ENCODE measurements around the gene AFAP1L2.
"Not testable (repeated sequence)": the region's sequence is repeated elsewhere in the genome, so short reads cannot be mapped to it uniquely, and the experiment has no call there.

Gene AFAP1L2

GRCh38 chr10:114356751-114357514 lies 47.4 kb downstream of the AFAP1L2 start:
- TF ChIP-seq POLR2AphosphoS5 (IDR thresholded peaks at IDR 0.05; ENCODE audit: low read depth, low read length) (no peak), TAF1 (IDR thresholded peaks at IDR 0.05; ENCODE audit: borderline replicate concordance, low read depth, low read length) (no peak), POLR2A (IDR thresholded peaks at IDR 0.05; ENCODE audit: low read depth, low read length) (no peak)
- no peak for DNase-seq (ENCODE audit: insufficient read length)
- no peak for FAIRE-seq

- TF ChIP-seq TAF1 (IDR thresholded peaks at IDR 0.05; ENCODE audit: borderline replicate concordance, low read depth, low read length) (no peak), POLR2AphosphoS5 (IDR thresholded peaks at IDR 0.05; ENCODE audit: low read depth, low read length) (no peak), POLR2A (IDR thresholded peaks at IDR 0.05; ENCODE audit: low read depth, low read length) (no peak)
- DNase-seq (ENCODE audit: insufficient read length), result no peak
- no peak for FAIRE-seq
Observed at GRCh38 chr10:114356126-114356525, 48.2 kb downstream of the AFAP1L2 start.

DNA sequence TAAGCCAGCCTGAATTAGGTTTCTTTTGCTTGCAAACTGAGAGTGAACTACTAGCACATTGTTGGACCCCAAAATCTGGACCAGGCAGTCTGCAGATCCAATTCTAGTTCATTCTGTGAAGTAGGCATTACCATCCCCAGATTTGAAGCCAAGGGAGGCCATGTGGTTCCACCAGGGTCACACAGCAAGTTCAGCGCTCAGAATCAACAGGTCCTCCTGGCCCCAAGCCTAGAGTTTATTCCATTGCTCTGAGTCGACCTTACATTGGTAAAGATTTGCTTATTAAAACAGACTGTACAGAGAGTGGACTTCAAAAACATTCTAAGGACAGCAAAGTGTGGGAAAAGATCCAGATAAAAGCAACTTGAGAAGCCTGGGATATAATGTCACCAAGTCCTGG lies 50.9 kb downstream of the AFAP1L2 start:
- no peak for TF ChIP-seq POLR2A (IDR thresholded peaks at IDR 0.05; ENCODE audit: low read depth, low read length)
- no peak for TF ChIP-seq POLR2AphosphoS5 (IDR thresholded peaks at IDR 0.05; ENCODE audit: low read depth, low read length)
- TF ChIP-seq TAF1 (IDR thresholded peaks at IDR 0.05; ENCODE audit: borderline replicate concordance, low read depth, low read length), result no peak
- DNase-seq (ENCODE audit: insufficient read length) (no peak), FAIRE-seq (no peak)

GRCh38 chr10:114352653-114353298 lies 51.5 kb downstream of the AFAP1L2 start:
- TF ChIP-seq POLR2A (IDR thresholded peaks at IDR 0.05; ENCODE audit: low read depth, low read length) (no peak), POLR2AphosphoS5 (IDR thresholded peaks at IDR 0.05; ENCODE audit: low read depth, low read length) (no peak), TAF1 (IDR thresholded peaks at IDR 0.05; ENCODE audit: borderline replicate concordance, low read depth, low read length) (no peak)
- DNase-seq (ENCODE audit: insufficient read length) (no peak), FAIRE-seq (no peak)

GRCh38 chr10:114350751-114351150 lies 53.6 kb downstream of the AFAP1L2 start:
- FAIRE-seq, result no peak
- no peak for DNase-seq (ENCODE audit: insufficient read length)
- TF ChIP-seq POLR2AphosphoS5 (IDR thresholded peaks at IDR 0.05; ENCODE audit: low read depth, low read length) (no peak), POLR2A (IDR thresholded peaks at IDR 0.05; ENCODE audit: low read depth, low read length) (no peak), TAF1 (IDR thresholded peaks at IDR 0.05; ENCODE audit: borderline replicate concordance, low read depth, low read length) (no peak)

DNA sequence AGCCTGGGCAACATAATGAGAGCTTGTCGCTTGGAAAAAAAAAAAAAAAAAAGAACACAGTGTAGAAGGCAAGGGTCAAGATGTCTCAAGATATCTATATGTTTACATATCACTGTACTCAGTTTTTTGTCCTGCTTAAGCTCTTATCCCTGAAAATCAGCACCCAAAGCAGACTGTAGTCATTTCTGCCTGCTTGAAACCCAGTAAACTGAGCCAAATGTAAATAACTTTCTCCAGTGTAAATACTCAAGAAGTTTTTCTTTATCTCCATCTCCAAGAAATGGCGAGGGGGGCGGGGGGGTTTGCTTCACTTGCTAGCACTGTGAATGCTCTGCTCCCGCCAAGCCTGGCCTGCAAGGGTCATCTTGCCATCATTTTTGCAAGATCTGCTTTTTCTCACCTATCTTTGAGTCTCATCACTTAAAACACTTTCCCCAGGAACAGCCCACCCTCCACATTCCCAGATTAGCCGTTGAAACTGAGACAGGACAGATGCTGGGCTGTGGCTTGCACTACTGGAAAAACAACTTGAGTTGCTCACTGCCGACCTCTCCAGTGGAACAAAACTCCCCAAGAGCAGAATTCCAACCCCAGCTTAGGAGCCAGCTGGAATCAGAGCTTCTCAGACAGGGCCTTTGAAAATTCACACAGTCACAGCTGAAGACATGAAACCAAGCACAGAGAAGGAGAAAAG lies 54.6 kb downstream of the AFAP1L2 start:
- TF ChIP-seq POLR2AphosphoS5 (IDR thresholded peaks at IDR 0.05; ENCODE audit: low read depth, low read length) (no peak), POLR2A (IDR thresholded peaks at IDR 0.05; ENCODE audit: low read depth, low read length) (no peak), TAF1 (IDR thresholded peaks at IDR 0.05; ENCODE audit: borderline replicate concordance, low read depth, low read length) (no peak)
- no peak for FAIRE-seq

GRCh38 chr10:114349071-114349470 lies 55.2 kb downstream of the AFAP1L2 start:
- DNase-seq (ENCODE audit: insufficient read length); FAIRE-seq: not testable (repeated sequence)

More for the DNA sequence above, 54.6 kb downstream of the AFAP1L2 start:
- no peak for DNase-seq (ENCODE audit: insufficient read length)

DNA sequence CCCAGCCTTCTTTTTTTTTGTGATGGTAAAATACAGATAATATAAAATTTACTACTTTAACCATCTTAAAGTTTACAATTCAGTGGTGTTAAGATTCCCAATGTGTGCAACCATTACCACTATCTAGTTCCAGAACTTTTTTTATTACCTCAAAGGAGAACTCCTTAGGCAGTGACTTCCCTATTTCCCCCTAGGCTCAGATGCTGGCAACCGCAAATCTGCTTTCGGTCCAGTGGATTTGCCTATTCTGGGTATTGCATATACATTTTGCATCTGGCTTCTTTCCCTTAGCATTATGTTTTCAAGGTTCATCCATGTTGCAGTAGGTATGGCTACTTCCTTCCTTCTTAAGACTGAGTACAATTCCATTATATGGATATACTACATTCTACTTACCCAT lies 56.5 kb downstream of the AFAP1L2 start:
- no peak for FAIRE-seq
- no peak for DNase-seq (ENCODE audit: insufficient read length)
- TF ChIP-seq POLR2A (IDR thresholded peaks at IDR 0.05; ENCODE audit: low read depth, low read length), result no peak
- TF ChIP-seq POLR2AphosphoS5 (IDR thresholded peaks at IDR 0.05; ENCODE audit: low read depth, low read length), result no peak
- TF ChIP-seq TAF1 (IDR thresholded peaks at IDR 0.05; ENCODE audit: borderline replicate concordance, low read depth, low read length), result no peak

GRCh38 chr10:114347241-114347640 lies 57.1 kb downstream of the AFAP1L2 start:
- FAIRE-seq (no peak), DNase-seq (ENCODE audit: insufficient read length) (no peak)
- TF ChIP-seq POLR2AphosphoS5 (IDR thresholded peaks at IDR 0.05; ENCODE audit: low read depth, low read length) (no peak), POLR2A (IDR thresholded peaks at IDR 0.05; ENCODE audit: low read depth, low read length) (no peak), TAF1 (IDR thresholded peaks at IDR 0.05; ENCODE audit: borderline replicate concordance, low read depth, low read length) (no peak)

DNA sequence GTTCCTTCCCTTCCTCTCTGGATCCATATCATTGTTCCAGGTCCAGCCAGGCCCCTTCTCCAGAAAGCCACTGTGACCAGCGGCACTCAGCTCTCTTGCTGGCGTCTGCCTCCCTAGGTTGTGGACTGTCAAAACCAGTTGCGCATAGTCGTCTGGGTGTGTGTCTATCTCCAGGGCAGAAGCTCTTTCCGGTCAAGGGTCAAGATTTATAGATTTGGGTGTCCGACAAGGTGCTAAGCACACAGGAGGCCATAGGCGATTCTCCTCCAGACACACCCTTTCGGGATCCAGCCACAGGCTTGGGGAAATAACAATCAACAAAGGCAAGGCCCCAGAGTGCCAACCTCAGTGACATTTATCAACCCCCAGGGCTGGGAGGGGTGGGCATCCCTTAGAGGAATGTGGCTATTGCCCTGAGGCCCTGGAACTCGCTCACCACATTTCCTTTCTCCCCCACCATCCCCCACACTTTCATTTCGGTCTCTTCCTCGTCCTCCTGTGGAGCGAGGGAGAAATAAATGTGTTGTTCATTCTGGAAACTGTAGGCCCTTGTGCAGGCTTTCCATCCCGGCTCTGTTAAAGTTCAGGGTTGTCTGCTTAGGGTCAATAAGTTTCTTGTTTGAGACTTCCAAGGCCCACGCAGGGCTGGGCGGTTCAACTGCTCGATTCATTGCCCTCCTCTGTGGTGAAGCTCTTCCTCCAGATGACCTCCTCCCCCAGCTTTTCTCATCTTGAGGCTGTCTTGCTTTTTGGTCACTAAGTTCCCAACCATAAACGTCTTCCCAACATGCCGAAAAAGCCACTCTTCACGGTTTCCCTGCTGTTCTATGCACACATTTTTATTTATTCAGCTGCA lies 57.9 kb downstream of the AFAP1L2 start:
- FAIRE-seq (no peak), DNase-seq (ENCODE audit: insufficient read length) (no peak)
- TF ChIP-seq TAF1 (IDR thresholded peaks at IDR 0.05; ENCODE audit: borderline replicate concordance, low read depth, low read length), result no peak

DNA sequence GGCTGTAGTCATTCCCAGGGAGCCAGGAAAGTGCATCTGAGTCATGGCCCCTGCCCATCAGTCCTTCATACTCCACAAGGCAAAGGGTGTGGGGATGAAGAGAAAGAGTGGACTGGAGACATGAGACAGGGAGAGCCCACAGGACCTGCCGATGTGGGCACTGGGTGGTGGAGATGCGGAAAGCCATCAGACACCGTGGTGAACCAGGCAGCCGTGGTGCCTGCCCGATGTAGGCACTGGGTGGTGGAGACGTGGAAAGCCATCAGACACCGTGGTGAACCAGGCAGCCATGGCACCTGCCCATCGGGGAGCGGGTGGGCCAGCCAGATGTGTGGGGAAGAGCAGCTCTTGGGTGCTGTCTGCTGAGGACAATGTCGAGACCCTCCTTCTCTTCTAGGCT lies 58.6 kb downstream of the AFAP1L2 start:
- DNase-seq (ENCODE audit: insufficient read length) (no peak), FAIRE-seq (no peak)
- TF ChIP-seq TAF1 (IDR thresholded peaks at IDR 0.05; ENCODE audit: borderline replicate concordance, low read depth, low read length) (no peak), POLR2AphosphoS5 (IDR thresholded peaks at IDR 0.05; ENCODE audit: low read depth, low read length) (no peak), POLR2A (IDR thresholded peaks at IDR 0.05; ENCODE audit: low read depth, low read length) (no peak)
